GM19023 (cell line): Measurements from ENCODE around the gene DOCK11.
"Not testable (repeated sequence)": the region's sequence is repeated elsewhere in the genome, so short reads cannot be mapped to it uniquely, and the experiment has no call there.

Experiments used
- ATAC-seq: cut with Tn5 transposase; IDR thresholded peaks from one replicate; pipeline ENCODE4 v1.9.1; 2021; ENCODE audit warnings: mild to moderate bottlenecking, moderate library complexity; ENCODE audit not compliant: unreplicated experiment

Gene DOCK11

GRCh38 chrX:118679290-118679689, 183.7 kb downstream of the DOCK11 start:
- ATAC-seq, result no peak

GRCh38 chrX:118682258-118683014, 186.8 kb downstream of the DOCK11 start:
- no peak for ATAC-seq

- ATAC-seq, result no peak
Observed at GRCh38 chrX:118685393-118685792, 189.8 kb downstream of the DOCK11 start.

GRCh38 chrX:118688935-118689334, 193.3 kb downstream of the DOCK11 start:
- no peak for ATAC-seq

- no peak for ATAC-seq
Observed at GRCh38 chrX:118693843-118694242, 198.2 kb downstream of the DOCK11 start.

GRCh38 chrX:118694638-118695037, 199.0 kb downstream of the DOCK11 start:
- ATAC-seq, result no peak

GRCh38 chrX:118698516-118699170, 203.0 kb downstream of the DOCK11 start:
- no peak for ATAC-seq

GRCh38 chrX:118702741-118703140, 207.1 kb downstream of the DOCK11 start:
- ATAC-seq, result no peak

- no peak for ATAC-seq
Observed at GRCh38 chrX:118706681-118707080, 211.1 kb downstream of the DOCK11 start.

- ATAC-seq, result no peak
Observed at GRCh38 chrX:118714521-118714920, 218.9 kb downstream of the DOCK11 start.

GRCh38 chrX:118715917-118716316, 220.3 kb downstream of the DOCK11 start:
- not testable (repeated sequence) for ATAC-seq

- not testable (repeated sequence) for ATAC-seq
Observed at GRCh38 chrX:118716833-118717232, 221.2 kb downstream of the DOCK11 start.

- no peak for ATAC-seq
Observed at GRCh38 chrX:118717678-118718391, 222.2 kb downstream of the DOCK11 start.

- ATAC-seq, result no peak
Observed at GRCh38 chrX:118718737-118719136, 223.1 kb downstream of the DOCK11 start.

- no peak for ATAC-seq
Observed at GRCh38 chrX:118720058-118720707, 224.6 kb downstream of the DOCK11 start.

- no peak for ATAC-seq
Observed at GRCh38 chrX:118723376-118723775, 227.8 kb downstream of the DOCK11 start.

GRCh38 chrX:118724365-118724764, 228.8 kb downstream of the DOCK11 start:
- ATAC-seq, result no peak

- no peak for ATAC-seq
Observed at GRCh38 chrX:118724775-118725174, 229.2 kb downstream of the DOCK11 start.

GRCh38 chrX:118726396-118726795, 230.8 kb downstream of the DOCK11 start:
- ATAC-seq, result no peak

- peak; percentile 56 for ATAC-seq
Observed at GRCh38 chrX:118726887-118727685, 231.5 kb downstream of the DOCK11 start, which contains the start of gene IL13RA1. IL13RA1 (plus strand) TSS chrX:118727606; CDS start chrX:118727639, 33 bp downstream.
